SJSA1 (cell line): Measurements from ENCODE around the gene CUL2. TPM values are rescaled to one million over a fixed set of nuclear protein-coding genes. Genes with fewer than 3 reads are reported as not detected.
"Not testable (repeated sequence)": the region's sequence is repeated elsewhere in the genome, so short reads cannot be mapped to it uniquely, and the experiment has no call there.

ENCODE experiments used
- DNase-seq, 2 experiments: peaks; one replicate each; pipeline ENCODE4 v3.0.0-alpha.2; 2015 to 2020; ENCODE audit warnings: low spot score in 2 of 2, low read depth in 1 of 2
- H3K27ac ChIP-seq: fragments of 250-450 bp; sonication (Bioruptor Pico); 2 replicates; pipeline ENCODE4 v1.5.1; 2020; ENCODE audit warnings: mild to moderate bottlenecking, moderate library complexity
- H3K27me3 ChIP-seq: fragments of 250-450 bp; sonication (Bioruptor Pico); replicated peaks from 2 replicates; pipeline ENCODE4 v1.5.1; 2020; ENCODE audit warnings: mild to moderate bottlenecking, moderate library complexity
- H3K36me3 ChIP-seq: fragments of 250-450 bp; sonication (Bioruptor Pico); 2 replicates; pipeline ENCODE4 v1.5.1; 2020; ENCODE audit warnings: mild to moderate bottlenecking
- H3K4me1 ChIP-seq: fragments of 250-450 bp; sonication (Bioruptor Pico); replicated peaks from 2 replicates; pipeline ENCODE4 v1.6.1; 2021; ENCODE audit warnings: mild to moderate bottlenecking
- H3K4me3 ChIP-seq: fragments of 250-450 bp; sonication (Bioruptor Pico); 2 replicates; pipeline ENCODE4 v1.5.1; 2020; ENCODE audit warnings: mild to moderate bottlenecking
- H3K9me3 ChIP-seq: fragments of 250-450 bp; sonication (Bioruptor Pico); replicated peaks from 2 replicates; pipeline ENCODE4 v1.5.1; 2020; ENCODE audit warnings: mild to moderate bottlenecking
- total RNA-seq: library from RNA; depleted of rRNA; stranded (reverse); fragments of >200 nt; shearing (Covaris generic); gene quantifications from 2 replicates; pipeline ENCODE4 v1.2.3, GENCODE V29; 2014

Gene CUL2
- total RNA-seq, 1 experiment from 2014 or later = 36.5 TPM

GRCh38 chr10:34999532-34999931 lies 90.6 kb downstream of the CUL2 start:
- no peaks in the 10 kb centered on the region; the same call in 1 of the 2 replicates for H3K36me3 ChIP-seq
- DNase-seq = no peak
- H3K27me3 ChIP-seq = no peaks in the 10 kb centered on the region
- no peak overlapping the region for H3K4me3 ChIP-seq
- peaks cover under 1% of the 10 kb centered on the region; the same call in 1 of the 2 replicates for H3K4me1 ChIP-seq
- H3K27ac ChIP-seq = no peak overlapping the region
- no peaks in the 10 kb centered on the region for H3K9me3 ChIP-seq

GRCh38 chr10:34998940-34999339 lies 91.2 kb downstream of the CUL2 start:
- DNase-seq = no peak
- Histone ChIP-seq H3K36me3 (no peaks in the 10 kb centered on the region; the same call in 1 of the 2 replicates), H3K4me3 (no peak overlapping the region), H3K9me3 (no peaks in the 10 kb centered on the region), H3K4me1 (peaks cover 4% of the 10 kb centered on the region; the same call in 1 of the 2 replicates), H3K27ac (no peak overlapping the region), H3K27me3 (no peaks in the 10 kb centered on the region)

- Histone ChIP-seq H3K4me1 (peaks cover 4% of the 10 kb centered on the region; the same call in 1 of the 2 replicates), H3K36me3 (no peaks in the 10 kb centered on the region; the same call in 1 of the 2 replicates)
- peak in 1 of 2 experiments; percentile 17 for DNase-seq
Measured at GRCh38 chr10:34996843-34997242, 93.3 kb downstream of the CUL2 start.

GRCh38 chr10:34995925-34996324 lies 94.2 kb downstream of the CUL2 start:
- Histone ChIP-seq H3K4me1 (peaks cover 4% of the 10 kb centered on the region; the same call in 1 of the 2 replicates), H3K27me3 (no peaks in the 10 kb centered on the region), H3K4me3 (no peak overlapping the region), H3K36me3 (no peaks in the 10 kb centered on the region; the same call in 1 of the 2 replicates), H3K9me3 (no peaks in the 10 kb centered on the region), H3K27ac (no peak overlapping the region)
- DNase-seq = peak in 1 of 2 experiments; percentile 16

More at GRCh38 chr10:34996843-34997242, 93.3 kb downstream of the CUL2 start:
- Histone ChIP-seq H3K9me3 (no peaks in the 10 kb centered on the region), H3K4me3 (no peak overlapping the region), H3K27me3 (no peaks in the 10 kb centered on the region), H3K27ac (no peak overlapping the region)

GRCh38 chr10:34994565-34995142 lies 95.5 kb downstream of the CUL2 start:
- H3K27me3 ChIP-seq = no peaks in the 10 kb centered on the region
- no peak overlapping the region for H3K27ac ChIP-seq

GRCh38 chr10:34993782-34994181 lies 96.4 kb downstream of the CUL2 start:
- Histone ChIP-seq H3K36me3 (no peaks in the 10 kb centered on the region), H3K27ac (no peak overlapping the region), H3K9me3 (no peaks in the 10 kb centered on the region), H3K27me3 (no peaks in the 10 kb centered on the region), H3K4me3 (no peak overlapping the region), H3K4me1 (peaks cover 4% of the 10 kb centered on the region; the same call in 1 of the 2 replicates)
- DNase-seq = peak in 1 of 2 experiments; percentile 13

More at GRCh38 chr10:34994565-34995142, 95.5 kb downstream of the CUL2 start:
- no peaks in the 10 kb centered on the region for H3K36me3 ChIP-seq
- H3K4me3 ChIP-seq = no peak overlapping the region
- DNase-seq = peak; percentile 50 to 60
- H3K9me3 ChIP-seq = no peaks in the 10 kb centered on the region
- H3K4me1 ChIP-seq = peaks cover 4% of the 10 kb centered on the region; the same call in 1 of the 2 replicates

- DNase-seq = peak in 1 of 2 experiments; percentile 3
- not testable (repeated sequence) for H3K27ac ChIP-seq, H3K36me3 ChIP-seq, H3K27me3 ChIP-seq, H3K4me1 ChIP-seq, H3K9me3 ChIP-seq, H3K4me3 ChIP-seq
Measured at GRCh38 chr10:34991117-34991516, 99.0 kb downstream of the CUL2 start.

GRCh38 chr10:34988397-34989067 lies 101.6 kb downstream of the CUL2 start:
- peaks cover 8% of the 10 kb centered on the region; the same call in 1 of the 2 replicates for H3K9me3 ChIP-seq
- H3K27me3 ChIP-seq = no peaks in the 10 kb centered on the region
- H3K4me3 ChIP-seq = no peak overlapping the region
- no peak overlapping the region for H3K27ac ChIP-seq
- H3K4me1 ChIP-seq = no peaks in the 10 kb centered on the region
- no peaks in the 10 kb centered on the region for H3K36me3 ChIP-seq
- no peak for DNase-seq

- peaks cover 8% of the 10 kb centered on the region; the same call in 1 of the 2 replicates for H3K9me3 ChIP-seq
- H3K4me1 ChIP-seq = no peaks in the 10 kb centered on the region
- no peaks in the 10 kb centered on the region for H3K27me3 ChIP-seq
- H3K36me3 ChIP-seq = no peaks in the 10 kb centered on the region
- H3K4me3 ChIP-seq = no peak overlapping the region
- H3K27ac ChIP-seq = no peak overlapping the region
- no peak for DNase-seq
Measured at GRCh38 chr10:34985823-34986222, 104.3 kb downstream of the CUL2 start.

- no peaks in the 10 kb centered on the region for H3K4me1 ChIP-seq
- H3K36me3 ChIP-seq = no peaks in the 10 kb centered on the region
- peaks cover 8% of the 10 kb centered on the region; the same call in 1 of the 2 replicates for H3K9me3 ChIP-seq
- no peak overlapping the region for H3K4me3 ChIP-seq
- no peak overlapping the region for H3K27ac ChIP-seq
- H3K27me3 ChIP-seq = no peaks in the 10 kb centered on the region
- no peak for DNase-seq
Measured at GRCh38 chr10:34985146-34985545, 105.0 kb downstream of the CUL2 start.

GRCh38 chr10:34981844-34982243 lies 108.3 kb downstream of the CUL2 start:
- H3K9me3 ChIP-seq = peaks cover 8% of the 10 kb centered on the region; the same call in 1 of the 2 replicates
- no peak overlapping the region for H3K27ac ChIP-seq
- no peak for DNase-seq
- no peaks in the 10 kb centered on the region for H3K36me3 ChIP-seq
- H3K4me1 ChIP-seq = no peaks in the 10 kb centered on the region
- H3K27me3 ChIP-seq = no peaks in the 10 kb centered on the region
- no peak overlapping the region for H3K4me3 ChIP-seq

GRCh38 chr10:34979938-34980337 lies 110.2 kb downstream of the CUL2 start:
- no peak overlapping the region for H3K27ac ChIP-seq
- peaks cover 4% of the 10 kb centered on the region for H3K9me3 ChIP-seq
- no peaks in the 10 kb centered on the region for H3K27me3 ChIP-seq
- no peak for DNase-seq
- H3K36me3 ChIP-seq = no peaks in the 10 kb centered on the region
- H3K4me1 ChIP-seq = no peaks in the 10 kb centered on the region
- no peak overlapping the region for H3K4me3 ChIP-seq

- H3K27ac ChIP-seq = no peak overlapping the region
- H3K9me3 ChIP-seq = peaks cover 4% of the 10 kb centered on the region; the same call in 1 of the 2 replicates
- no peaks in the 10 kb centered on the region for H3K4me1 ChIP-seq
- H3K4me3 ChIP-seq = no peak overlapping the region
- H3K27me3 ChIP-seq = no peaks in the 10 kb centered on the region
- H3K36me3 ChIP-seq = no peaks in the 10 kb centered on the region
- DNase-seq = no peak
Measured at GRCh38 chr10:34978080-34978479, 112.1 kb downstream of the CUL2 start.

- H3K4me1 ChIP-seq, DNase-seq, H3K27me3 ChIP-seq, H3K27ac ChIP-seq, H3K4me3 ChIP-seq, H3K36me3 ChIP-seq, H3K9me3 ChIP-seq: not testable (repeated sequence)
Measured at GRCh38 chr10:34976380-34976910, 113.7 kb downstream of the CUL2 start.
